ENCODE results near the gene CNIH2.

DNA sequence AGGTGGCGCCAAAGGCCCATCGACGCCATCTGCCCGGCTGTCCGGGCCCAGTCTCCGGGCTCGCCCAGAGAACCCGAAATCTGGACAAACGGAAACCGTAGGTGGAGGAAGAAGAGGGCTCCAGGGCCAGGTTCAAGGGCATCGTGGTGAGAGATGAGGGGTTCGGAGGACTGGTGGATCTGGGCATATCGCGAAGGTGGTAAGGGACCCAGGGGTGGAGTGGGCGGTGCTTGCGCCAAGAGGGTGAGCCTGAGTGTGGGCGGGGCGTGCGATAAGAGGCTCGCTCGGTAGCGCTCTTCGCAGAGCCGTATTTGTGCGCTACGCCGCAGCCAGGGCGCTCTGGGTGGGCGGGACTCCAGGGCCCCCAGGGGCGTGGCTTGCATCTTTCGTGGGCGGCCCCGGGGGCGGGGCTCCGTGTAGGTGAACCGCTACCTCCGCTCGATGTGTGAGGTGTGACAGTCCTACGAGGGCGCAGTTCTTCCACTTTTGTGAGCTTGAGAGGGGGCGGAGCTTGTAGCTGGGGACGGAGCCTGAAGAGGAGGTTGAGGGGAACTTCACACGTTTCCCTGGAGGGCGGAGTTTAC, 34.1 kb downstream of the CNIH2 start:
- TF ChIP-seq POLR2A (IDR thresholded peaks at IDR 0.05; ENCODE audit: low read depth, low read length) (no peak), TAF1 (IDR thresholded peaks at IDR 0.05; ENCODE audit: borderline replicate concordance, low read depth, low read length) (no peak)
